Spleen (tissue), 11 donors: ENCODE data around the gene SCGB2B2. TPM values are rescaled to one million over a fixed set of nuclear protein-coding genes. Genes with fewer than 3 reads are reported as not detected.
"Not testable (repeated sequence)": the region's sequence is repeated elsewhere in the genome, so short reads cannot be mapped to it uniquely, and the experiment has no call there.

Experiments used
- DNase-seq: peaks from one replicate; pipeline ENCODE4 v3.0.0-alpha.2; 2020
- H3K27ac ChIP-seq, 8 donors: fragments of 200-600 bp; sonication (generic) in 7 of 8; 1 replicate in 4 of 8; 2 replicates in 4 of 8; pipeline versions ENCODE4 v1.5.0 to v1.8.0; 2016 to 2021; ENCODE audit warnings: inconsistent platforms in 4 of 8, mild to moderate bottlenecking in 4 of 8, moderate library complexity in 1 of 8
- H3K27me3 ChIP-seq, 7 donors: fragments of 200-600 bp; sonication (generic) in 6 of 7; replicated peaks in 1 of 7; 1 replicate in 4 of 7; 2 replicates in 3 of 7; pipeline versions ENCODE4 v1.5.0 to v1.8.0; 2016 to 2021; ENCODE audit warnings: inconsistent platforms in 3 of 7, mild to moderate bottlenecking in 1 of 7
- H3K36me3 ChIP-seq, 6 donors: fragments of 200-600 bp; sonication (generic) in 5 of 6; 1 replicate in 4 of 6; 2 replicates in 2 of 6; pipeline versions ENCODE4 v1.5.0 to v1.8.0; 2016 to 2021; ENCODE audit warnings: inconsistent platforms in 2 of 6
- H3K4me1 ChIP-seq, 6 donors: fragments of 200-600 bp; sonication (generic) in 5 of 6; 1 replicate in 3 of 6; 2 replicates in 3 of 6; pipeline versions ENCODE4 v1.5.0 to v1.8.0; 2016 to 2021; ENCODE audit warnings: inconsistent platforms in 3 of 6
- H3K4me3 ChIP-seq, 8 donors: fragments of 200-600 bp; sonication (generic) in 7 of 8; 1 replicate in 4 of 8; 2 replicates in 4 of 8; pipeline versions ENCODE4 v1.5.0 to v1.8.0; 2016 to 2021; ENCODE audit warnings: inconsistent platforms in 4 of 8, mild to moderate bottlenecking in 4 of 8, moderate library complexity in 2 of 8
- H3K9me3 ChIP-seq, 8 donors: fragments of 200-600 bp; sonication (generic) in 7 of 8; 1 replicate in 4 of 8; 2 replicates in 4 of 8; pipeline versions ENCODE4 v1.5.0 to v1.8.0; 2016 to 2021; ENCODE audit warnings: inconsistent platforms in 4 of 8
- CTCF ChIP-seq, 11 experiments: fragments of 200-600 bp in 7 of 11; fragments of 450-650 bp in 4 of 11; sonication (generic) in 4 of 11; IDR thresholded peaks in 8 of 11; conservative IDR thresholded peaks in 3 of 11; 1 replicate in 7 of 11; 2 replicates in 4 of 11; pipeline versions ENCODE4 v1.4.0 to v1.8.0; 2016 to 2021; ENCODE audit warnings: antibody characterized with exemption in 11 of 11, inconsistent platforms in 4 of 11, mild to moderate bottlenecking in 1 of 11
- POLR2A ChIP-seq, 3 donors: fragments of 450-650 bp; IDR thresholded peaks; one replicate each; pipeline ENCODE4 v1.5.1; 2017; ENCODE audit warnings: antibody characterized with exemption in 3 of 3, mild to moderate bottlenecking in 1 of 3
- POLR2AphosphoS5 ChIP-seq, 3 donors: sonication (generic); formaldehyde crosslinking; IDR thresholded peaks; one replicate each; pipeline ENCODE4 v1.5.1; 2017; ENCODE audit warnings: antibody characterized with exemption in 3 of 3
- WGBS, 5 donors: extraction: QIAGEN DNeasy Blood & Tissue Kit in 3 of 5; methylation state at CpG; one replicate each; pipeline versions ENCODE4 v1.1.5 to v1.1.7; 2013 to 2018; 5-methylcytosine and 5-hydroxymethylcytosine counted together
- intact Hi-C: fragments of 100-400 bp; cut with DNase I; formaldehyde crosslinking; loops from one replicate; pipeline ENCODE4 v1.15.0; 2023; ENCODE audit warnings: low total_unique reads
- polyA plus RNA-seq, 3 donors: library from polyadenylated mRNA; stranded (reverse); fragments of 200-250 nt; gene quantifications; one replicate each; pipeline ENCODE4 v1.2.1, GENCODE V29; 2013
- total RNA-seq, 7 donors: library from RNA; depleted of rRNA in 3 of 7; stranded (reverse); fragments of >200 nt in 3 of 7; fragmentation: NEBNext Ultra II Directional in 4 of 7; extraction: Animal tissue kit (Norgen Biotek cat#: 25700) in 4 of 7; gene quantifications; one replicate each; pipeline versions ENCODE4 v1.1.0 to v1.2.1, GENCODE V29; 2016 to 2021
- donor health status: healthy with polysubstance abuse.
- donor health status: DM: no; HTN: no; CAD: no; lungs with moderate emphysema.
- donor health status: DM: no; HTN: no; CAD: no.
- donor health status: Bipolar disorder and iron deficiency.
- donor health status: healthy.
- donor health status: DM: no; HTN: no; CAD: no.
- donor health status: DM: yes; HTN: yes; CAD: no.

SCGB2B2 gene
- total and polyA plus RNA-seq, 10 donors = 0.13 to 1.9 (median 1.1) TPM; not detected in 1

- Histone ChIP-seq H3K9me3 (peaks cover 12 to 99% (median 76%) of the 10 kb centered on the region in 8 donors), H3K27me3 (no peaks in the 10 kb centered on the region), H3K36me3 (peaks cover 20 to 37% (median 35%) of the 10 kb centered on the region in 6 donors), H3K4me1 (no peaks in the 10 kb centered on the region), H3K4me3 (no peak overlapping the region), H3K27ac (no peak overlapping the region)
- TF ChIP-seq CTCF (IDR thresholded peaks at IDR 0.05 in 8 of 11, conservative IDR thresholded peaks at IDR 0.05 in 3 of 11) = no peak
- no peak for TF ChIP-seq POLR2AphosphoS5 (IDR thresholded peaks at IDR 0.05)
- no peak for TF ChIP-seq POLR2A (IDR thresholded peaks at IDR 0.05)
- no peak for DNase-seq
- intact Hi-C loops = no loop called here
- 87 to 94% (median 92%) methylated on average over 5 of the region's 5 CpGs for WGBS, 5 donors
Observed at GRCh38 chr19:34686455-34686854, 9.5 kb upstream of the SCGB2B2 start.

GRCh38 chr19:34685266-34685665, 8.3 kb upstream of the SCGB2B2 start:
- DNase-seq = not testable (repeated sequence)
- peaks cover 23 to 48% (median 47%) of the 10 kb centered on the region in 6 donors for H3K36me3 ChIP-seq

GRCh38 chr19:34681478-34681877, 4.5 kb upstream of the SCGB2B2 start:
- H3K36me3 ChIP-seq = peaks cover 27 to 66% (median 60%) of the 10 kb centered on the region in 6 donors
- TF ChIP-seq CTCF (IDR thresholded peaks at IDR 0.05 in 8 of 11, conservative IDR thresholded peaks at IDR 0.05 in 3 of 11) = no peak
- TF ChIP-seq POLR2AphosphoS5 (IDR thresholded peaks at IDR 0.05) = no peak
- no peak for TF ChIP-seq POLR2A (IDR thresholded peaks at IDR 0.05)
- H3K9me3 ChIP-seq = peaks cover 9 to 82% (median 73%) of the 10 kb centered on the region in 8 donors
- 93 to 98% (median 97%) methylated on average over 9 of the region's 9 CpGs for WGBS, 5 donors
- H3K27me3 ChIP-seq = no peaks in the 10 kb centered on the region
- intact Hi-C loops = no loop called here
- H3K27ac ChIP-seq = no peak overlapping the region
- DNase-seq = no peak
- peaks cover 6 to 26% (median 22%) of the 10 kb centered on the region in 6 donors for H3K4me1 ChIP-seq
- no peak overlapping the region for H3K4me3 ChIP-seq

More at GRCh38 chr19:34685266-34685665, 8.3 kb upstream of the SCGB2B2 start:
- H3K4me3 ChIP-seq, intact Hi-C loops, H3K27ac ChIP-seq, H3K4me1 ChIP-seq, H3K27me3 ChIP-seq: not testable (repeated sequence)
- WGBS, 5 donors = 78 to 99% (median 93%) methylated on average over 5 of the region's 5 CpGs
- H3K9me3 ChIP-seq = peaks cover 12 to 100% (median 87%) of the 10 kb centered on the region in 8 donors

- H3K4me1 ChIP-seq = peaks cover 6 to 34% (median 26%) of the 10 kb centered on the region in 6 donors
- H3K36me3 ChIP-seq = peaks cover 19 to 49% (median 44%) of the 10 kb centered on the region in 6 donors
- intact Hi-C loops = loop anchor here (10.0 kb wide), 1 partner anchor 56 kb away; the partner anchor contains the start of gene ZNF181
- peaks cover 4 to 59% (median 43%) of the 10 kb centered on the region in 8 donors for H3K9me3 ChIP-seq
- no peaks in the 10 kb centered on the region for H3K27me3 ChIP-seq
- no peak for DNase-seq
- peak overlapping the region in 6 of 8 donors; percentile 95 to 99 (median 96) for H3K27ac ChIP-seq
- WGBS, 5 donors = 61 to 75% (median 67%) methylated on average over 10 of the region's 10 CpGs
- H3K4me3 ChIP-seq = peak overlapping the region; percentile 58 to 88 (median 70)
- no peak for TF ChIP-seq POLR2A (IDR thresholded peaks at IDR 0.05)
- TF ChIP-seq POLR2AphosphoS5 (IDR thresholded peaks at IDR 0.05) = no peak
- no peak for TF ChIP-seq CTCF (IDR thresholded peaks at IDR 0.05 in 8 of 11, conservative IDR thresholded peaks at IDR 0.05 in 3 of 11)
Observed at GRCh38 chr19:34678421-34678820, 1.5 kb upstream of the SCGB2B2 start.
